PC-9 (cell line): ENCODE results near the gene PPP6C. TPM values are rescaled to one million over a fixed set of nuclear protein-coding genes. Genes with fewer than 3 reads are reported as not detected.

Source experiments
- BruUV-seq: library from RNA; stranded (reverse); fragments of 400-500 nt; replicated peaks from 2 replicates; lab custom pipeline; 2021; lab: Mats Ljungman, UMichigan
- CTCF ChIA-PET: fragments of 300-600 bp; sonication (Branson Sonifier 250); formaldehyde crosslinking; loops from one replicate; lab custom pipeline; 2022; ENCODE audit warnings: antibody characterized with exemption; lab: Charles Lee
- POLR2A ChIA-PET: fragments of 300-600 bp; sonication (Branson Sonifier 250); formaldehyde crosslinking; loops from one replicate; lab custom pipeline; 2022; ENCODE audit warnings: antibody characterized with exemption; ENCODE audit not compliant: unreplicated experiment; lab: Charles Lee
- DNase-seq, 2 experiments: peaks; one replicate each; pipeline versions ENCODE4 v3.0.0 to v3.0.0-alpha.2; 2015 to 2022; ENCODE audit warnings: mixed read lengths in 1 of 2
- H2AFZ ChIP-seq: fragments of 200-600 bp; sonication (generic); 2 replicates; pipeline ENCODE4 v1.8.1; 2017; ENCODE audit warnings: antibody characterized with exemption
- H3F3A ChIP-seq: fragments of 200-600 bp; sonication (generic); 2 replicates; pipeline ENCODE4 v1.8.1; 2017; ENCODE audit warnings: antibody characterized with exemption, mild to moderate bottlenecking, low read depth; ENCODE audit not compliant: insufficient read depth
- H3K27ac ChIP-seq: fragments of 200-600 bp; sonication (generic); 2 replicates; pipeline ENCODE4 v1.6.1; 2016; ENCODE audit warnings: mixed run types
- H3K27me3 ChIP-seq: fragments of 200-600 bp; sonication (generic); 2 replicates; pipeline ENCODE4 v1.6.1; 2016; ENCODE audit warnings: low read depth, mixed run types; ENCODE audit not compliant: insufficient read depth
- H3K36me3 ChIP-seq: fragments of 200-600 bp; sonication (generic); 2 replicates; pipeline ENCODE4 v1.6.1; 2016; ENCODE audit warnings: low read depth, mixed run types
- H3K4me1 ChIP-seq: fragments of 200-600 bp; sonication (generic); replicated peaks from 2 replicates; pipeline ENCODE4 v1.6.1; 2016; ENCODE audit warnings: mixed run types; ENCODE audit not compliant: insufficient read depth
- H3K4me2 ChIP-seq: fragments of 200-600 bp; sonication (generic); 2 replicates; pipeline ENCODE4 v1.6.1; 2017; ENCODE audit warnings: mixed run types
- H3K4me3 ChIP-seq: fragments of 200-600 bp; sonication (generic); 2 replicates; pipeline ENCODE4 v1.6.1; 2016; ENCODE audit warnings: mixed run types
- H3K79me2 ChIP-seq: fragments of 200-600 bp; sonication (generic); 2 replicates; pipeline ENCODE4 v1.6.1; 2017; ENCODE audit warnings: low read depth, mixed run types
- H3K9me2 ChIP-seq: fragments of 200-600 bp; sonication (generic); 2 replicates; pipeline ENCODE4 v1.8.1; 2017; ENCODE audit warnings: mild to moderate bottlenecking; ENCODE audit not compliant: insufficient read depth
- H3K9me3 ChIP-seq: fragments of 200-600 bp; sonication (generic); 2 replicates; pipeline ENCODE4 v1.8.1; 2016; ENCODE audit warnings: low read depth; ENCODE audit not compliant: insufficient read depth
- H4K20me1 ChIP-seq: fragments of 200-600 bp; sonication (generic); 2 replicates; pipeline ENCODE4 v1.8.1; 2017; ENCODE audit not compliant: insufficient read depth
- CTCF ChIP-seq: fragments of 200-600 bp; sonication (generic); conservative IDR thresholded peaks from 2 replicates; pipeline ENCODE4 v1.6.1; 2017; ENCODE audit warnings: mixed run types, antibody characterized with exemption, mild to moderate bottlenecking, moderate library complexity
- EZH2 ChIP-seq: fragments of 200-600 bp; sonication (generic); IDR thresholded peaks from 2 replicates; pipeline ENCODE4 v1.8.0; 2017; ENCODE audit warnings: antibody characterized with exemption, low read depth
- intact Hi-C: fragments of 100-400 bp; cut with micrococcal nuclease; formaldehyde crosslinking; loops from one replicate; pipeline ENCODE4 v1.10.0; 2022; ENCODE audit not compliant: unreplicated experiment
- total RNA-seq: library from RNA; stranded (reverse); gene quantifications from 2 replicates; pipeline ENCODE4 v1.2.3, GENCODE V29; 2021

The PPP6C gene
- total RNA-seq, 1 experiment from 2014 or later, result 49.6 TPM

GRCh38 chr9:125214186-125214585 lies 24.6 kb upstream of the PPP6C start:
- H2AFZ ChIP-seq, result no peak overlapping the region
- CTCF ChIA-PET, result no interaction called here
- BruUV-seq, result no TSS peak
- no peaks in the 10 kb centered on the region for H3K9me3 ChIP-seq
- POLR2A ChIA-PET, result no interaction called here
- no peak for TF ChIP-seq EZH2
- no peak for TF ChIP-seq CTCF
- intact Hi-C loops, result no loop called here
- no peaks in the 10 kb centered on the region for H4K20me1 ChIP-seq
- H3K4me1 ChIP-seq, result no peaks in the 10 kb centered on the region
- H3K4me2 ChIP-seq, result no peak overlapping the region
- H3K79me2 ChIP-seq, result no peaks in the 10 kb centered on the region
- no peaks in the 10 kb centered on the region; the same call in 1 of the 2 replicates for H3F3A ChIP-seq
- no peak for DNase-seq
- H3K27ac ChIP-seq, result no peak overlapping the region
- peaks cover 7% of the 10 kb centered on the region; the same call in 1 of the 2 replicates for H3K36me3 ChIP-seq
- H3K27me3 ChIP-seq, result no peaks in the 10 kb centered on the region
- no peak overlapping the region for H3K4me3 ChIP-seq
- no peaks in the 10 kb centered on the region for H3K9me2 ChIP-seq

GRCh38 chr9:125204477-125204876 lies 14.9 kb upstream of the PPP6C start:
- ChIA-PET POLR2A (no interaction called here), CTCF (no interaction called here)

GRCh38 chr9:125202846-125203618 lies 13.4 kb upstream of the PPP6C start:
- intact Hi-C loops, result loop anchor here (5.0 kb wide), 1 partner anchor 431 kb away; the partner anchor contains the start of gene NR6A1
- no peak overlapping the region for H2AFZ ChIP-seq
- H3K4me3 ChIP-seq, result no peak overlapping the region
- BruUV-seq, result no TSS peak
- no peaks in the 10 kb centered on the region for H3K9me2 ChIP-seq
- H3K4me1 ChIP-seq, result peaks cover 7% of the 10 kb centered on the region
- DNase-seq, result no peak
- no peaks in the 10 kb centered on the region for H3K27me3 ChIP-seq
- ChIA-PET POLR2A (interaction anchor here (0.5 kb wide), 1 partner anchor 127 kb away, joined by 6 read pairs; no protein-coding TSS in a partner anchor), CTCF (interaction anchor here (0.7 kb wide), 2 partner anchors 63 to 113 kb away, joined by 3 to 5 read pairs; no protein-coding TSS in a partner anchor)
- H3K9me3 ChIP-seq, result no peaks in the 10 kb centered on the region
- peaks cover 24% of the 10 kb centered on the region; the same call in 1 of the 2 replicates for H3F3A ChIP-seq
- H3K27ac ChIP-seq, result no peak overlapping the region
- no peak overlapping the region for H3K4me2 ChIP-seq
- peaks cover 12% of the 10 kb centered on the region for H3K79me2 ChIP-seq
- TF ChIP-seq CTCF, result no peak
- TF ChIP-seq EZH2, result no peak
- H4K20me1 ChIP-seq, result no peaks in the 10 kb centered on the region
- H3K36me3 ChIP-seq, result peaks cover 8% of the 10 kb centered on the region

More at GRCh38 chr9:125204477-125204876, 14.9 kb upstream of the PPP6C start:
- no peak for TF ChIP-seq EZH2
- no peak for TF ChIP-seq CTCF
- H2AFZ ChIP-seq, result no peak overlapping the region
- H3K9me2 ChIP-seq, result no peaks in the 10 kb centered on the region
- no TSS peak for BruUV-seq
- intact Hi-C loops, result loop anchor here (5.0 kb wide), 1 partner anchor 432 kb away; the partner anchor contains the start of gene NR6A1
- no peaks in the 10 kb centered on the region for H3K27me3 ChIP-seq
- H4K20me1 ChIP-seq, result no peaks in the 10 kb centered on the region
- H3F3A ChIP-seq, result peaks cover 17% of the 10 kb centered on the region; the same call in 1 of the 2 replicates
- H3K4me3 ChIP-seq, result no peak overlapping the region
- no peaks in the 10 kb centered on the region for H3K9me3 ChIP-seq
- H3K79me2 ChIP-seq, result peaks cover 12% of the 10 kb centered on the region
- H3K36me3 ChIP-seq, result peaks cover 9% of the 10 kb centered on the region
- H3K4me1 ChIP-seq, result peaks cover 7% of the 10 kb centered on the region
- no peak for DNase-seq
- H3K27ac ChIP-seq, result no peak overlapping the region
- H3K4me2 ChIP-seq, result no peak overlapping the region
